Measurements from ENCODE around the gene EBI3.

Gene EBI3

DNA sequence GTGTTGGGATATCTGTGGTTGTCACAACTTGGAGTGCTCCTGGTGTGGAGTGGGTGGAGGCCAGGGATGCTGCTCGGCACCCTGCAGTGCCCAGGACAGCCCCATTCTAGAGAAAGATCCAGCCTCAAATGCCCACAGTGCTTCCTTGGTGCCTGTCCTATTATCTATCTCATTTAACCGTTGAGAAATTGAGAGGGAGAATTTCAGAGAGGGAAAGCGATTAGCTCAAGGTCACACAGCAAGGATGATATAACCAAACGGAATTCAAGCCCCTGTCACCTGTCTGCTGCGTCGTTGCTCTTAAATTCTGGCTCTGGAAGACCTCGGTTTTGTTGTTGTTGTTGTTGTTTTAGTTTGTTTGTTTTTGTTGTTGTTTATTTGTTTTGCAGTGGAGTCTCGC is 33.3 kb upstream of the EBI3 start:
- TF ChIP-seq, protein P1, sequence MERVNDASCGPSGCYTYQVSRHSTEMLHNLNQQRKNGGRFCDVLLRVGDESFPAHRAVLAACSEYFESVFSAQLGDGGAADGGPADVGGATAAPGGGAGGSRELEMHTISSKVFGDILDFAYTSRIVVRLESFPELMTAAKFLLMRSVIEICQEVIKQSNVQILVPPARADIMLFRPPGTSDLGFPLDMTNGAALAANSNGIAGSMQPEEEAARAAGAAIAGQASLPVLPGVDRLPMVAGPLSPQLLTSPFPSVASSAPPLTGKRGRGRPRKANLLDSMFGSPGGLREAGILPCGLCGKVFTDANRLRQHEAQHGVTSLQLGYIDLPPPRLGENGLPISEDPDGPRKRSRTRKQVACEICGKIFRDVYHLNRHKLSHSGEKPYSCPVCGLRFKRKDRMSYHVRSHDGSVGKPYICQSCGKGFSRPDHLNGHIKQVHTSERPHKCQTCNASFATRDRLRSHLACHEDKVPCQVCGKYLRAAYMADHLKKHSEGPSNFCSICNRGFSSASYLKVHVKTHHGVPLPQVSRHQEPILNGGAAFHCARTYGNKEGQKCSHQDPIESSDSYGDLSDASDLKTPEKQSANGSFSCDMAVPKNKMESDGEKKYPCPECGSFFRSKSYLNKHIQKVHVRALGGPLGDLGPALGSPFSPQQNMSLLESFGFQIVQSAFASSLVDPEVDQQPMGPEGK (CRISPR knock-in tag; IDR thresholded peaks at IDR 0.05; ENCODE audit: borderline replicate concordance), result no peak
- TF ChIP-seq ZNF8 (CRISPR knock-in tag; IDR thresholded peaks at IDR 0.05) (no peak), GLIS3 (CRISPR knock-in tag; IDR thresholded peaks at IDR 0.05) (no peak), ZNF70 (CRISPR knock-in tag; IDR thresholded peaks at IDR 0.05) (no peak), ZFP3 (CRISPR knock-in tag; IDR thresholded peaks at IDR 0.05) (no peak), OSR1 (CRISPR knock-in tag; IDR thresholded peaks at IDR 0.05) (no peak), ZFP30 (CRISPR knock-in tag; IDR thresholded peaks at IDR 0.05) (no peak), PPARA (CRISPR knock-in tag; IDR thresholded peaks at IDR 0.05; ENCODE audit: borderline replicate concordance) (no peak), ISL1 (CRISPR knock-in tag; IDR thresholded peaks at IDR 0.05) (no peak), ZC3H10 (CRISPR knock-in tag; IDR thresholded peaks at IDR 0.05) (no peak), CSDC2 (CRISPR knock-in tag; IDR thresholded peaks at IDR 0.05) (no peak), ESRRG (CRISPR knock-in tag; IDR thresholded peaks at IDR 0.05) (no peak), BACH2 (CRISPR knock-in tag; IDR thresholded peaks at IDR 0.05; ENCODE audit: borderline replicate concordance) (no peak), SNAI2 (CRISPR knock-in tag; IDR thresholded peaks at IDR 0.05) (no peak)
- TF ChIP-seq, protein P2, sequence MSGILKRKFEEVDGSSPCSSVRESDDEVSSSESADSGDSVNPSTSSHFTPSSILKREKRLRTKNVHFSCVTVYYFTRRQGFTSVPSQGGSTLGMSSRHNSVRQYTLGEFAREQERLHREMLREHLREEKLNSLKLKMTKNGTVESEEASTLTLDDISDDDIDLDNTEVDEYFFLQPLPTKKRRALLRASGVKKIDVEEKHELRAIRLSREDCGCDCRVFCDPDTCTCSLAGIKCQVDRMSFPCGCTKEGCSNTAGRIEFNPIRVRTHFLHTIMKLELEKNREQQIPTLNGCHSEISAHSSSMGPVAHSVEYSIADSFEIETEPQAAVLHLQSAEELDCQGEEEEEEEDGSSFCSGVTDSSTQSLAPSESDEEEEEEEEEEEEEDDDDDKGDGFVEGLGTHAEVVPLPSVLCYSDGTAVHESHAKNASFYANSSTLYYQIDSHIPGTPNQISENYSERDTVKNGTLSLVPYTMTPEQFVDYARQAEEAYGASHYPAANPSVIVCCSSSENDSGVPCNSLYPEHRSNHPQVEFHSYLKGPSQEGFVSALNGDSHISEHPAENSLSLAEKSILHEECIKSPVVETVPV (CRISPR knock-in tag; IDR thresholded peaks at IDR 0.05), result no peak
- TF ChIP-seq, protein P3, sequence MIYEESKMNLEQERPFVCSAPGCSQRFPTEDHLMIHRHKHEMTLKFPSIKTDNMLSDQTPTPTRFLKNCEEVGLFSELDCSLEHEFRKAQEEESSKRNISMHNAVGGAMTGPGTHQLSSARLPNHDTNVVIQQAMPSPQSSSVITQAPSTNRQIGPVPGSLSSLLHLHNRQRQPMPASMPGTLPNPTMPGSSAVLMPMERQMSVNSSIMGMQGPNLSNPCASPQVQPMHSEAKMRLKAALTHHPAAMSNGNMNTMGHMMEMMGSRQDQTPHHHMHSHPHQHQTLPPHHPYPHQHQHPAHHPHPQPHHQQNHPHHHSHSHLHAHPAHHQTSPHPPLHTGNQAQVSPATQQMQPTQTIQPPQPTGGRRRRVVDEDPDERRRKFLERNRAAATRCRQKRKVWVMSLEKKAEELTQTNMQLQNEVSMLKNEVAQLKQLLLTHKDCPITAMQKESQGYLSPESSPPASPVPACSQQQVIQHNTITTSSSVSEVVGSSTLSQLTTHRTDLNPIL (CRISPR knock-in tag; IDR thresholded peaks at IDR 0.05; ENCODE audit: low read depth), result no peak
- TF ChIP-seq, protein P4, sequence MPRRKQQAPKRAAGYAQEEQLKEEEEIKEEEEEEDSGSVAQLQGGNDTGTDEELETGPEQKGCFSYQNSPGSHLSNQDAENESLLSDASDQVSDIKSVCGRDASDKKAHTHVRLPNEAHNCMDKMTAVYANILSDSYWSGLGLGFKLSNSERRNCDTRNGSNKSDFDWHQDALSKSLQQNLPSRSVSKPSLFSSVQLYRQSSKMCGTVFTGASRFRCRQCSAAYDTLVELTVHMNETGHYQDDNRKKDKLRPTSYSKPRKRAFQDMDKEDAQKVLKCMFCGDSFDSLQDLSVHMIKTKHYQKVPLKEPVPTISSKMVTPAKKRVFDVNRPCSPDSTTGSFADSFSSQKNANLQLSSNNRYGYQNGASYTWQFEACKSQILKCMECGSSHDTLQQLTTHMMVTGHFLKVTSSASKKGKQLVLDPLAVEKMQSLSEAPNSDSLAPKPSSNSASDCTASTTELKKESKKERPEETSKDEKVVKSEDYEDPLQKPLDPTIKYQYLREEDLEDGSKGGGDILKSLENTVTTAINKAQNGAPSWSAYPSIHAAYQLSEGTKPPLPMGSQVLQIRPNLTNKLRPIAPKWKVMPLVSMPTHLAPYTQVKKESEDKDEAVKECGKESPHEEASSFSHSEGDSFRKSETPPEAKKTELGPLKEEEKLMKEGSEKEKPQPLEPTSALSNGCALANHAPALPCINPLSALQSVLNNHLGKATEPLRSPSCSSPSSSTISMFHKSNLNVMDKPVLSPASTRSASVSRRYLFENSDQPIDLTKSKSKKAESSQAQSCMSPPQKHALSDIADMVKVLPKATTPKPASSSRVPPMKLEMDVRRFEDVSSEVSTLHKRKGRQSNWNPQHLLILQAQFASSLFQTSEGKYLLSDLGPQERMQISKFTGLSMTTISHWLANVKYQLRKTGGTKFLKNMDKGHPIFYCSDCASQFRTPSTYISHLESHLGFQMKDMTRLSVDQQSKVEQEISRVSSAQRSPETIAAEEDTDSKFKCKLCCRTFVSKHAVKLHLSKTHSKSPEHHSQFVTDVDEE (CRISPR knock-in tag; IDR thresholded peaks at IDR 0.05), result no peak
- no peak for ATAC-seq

DNA sequence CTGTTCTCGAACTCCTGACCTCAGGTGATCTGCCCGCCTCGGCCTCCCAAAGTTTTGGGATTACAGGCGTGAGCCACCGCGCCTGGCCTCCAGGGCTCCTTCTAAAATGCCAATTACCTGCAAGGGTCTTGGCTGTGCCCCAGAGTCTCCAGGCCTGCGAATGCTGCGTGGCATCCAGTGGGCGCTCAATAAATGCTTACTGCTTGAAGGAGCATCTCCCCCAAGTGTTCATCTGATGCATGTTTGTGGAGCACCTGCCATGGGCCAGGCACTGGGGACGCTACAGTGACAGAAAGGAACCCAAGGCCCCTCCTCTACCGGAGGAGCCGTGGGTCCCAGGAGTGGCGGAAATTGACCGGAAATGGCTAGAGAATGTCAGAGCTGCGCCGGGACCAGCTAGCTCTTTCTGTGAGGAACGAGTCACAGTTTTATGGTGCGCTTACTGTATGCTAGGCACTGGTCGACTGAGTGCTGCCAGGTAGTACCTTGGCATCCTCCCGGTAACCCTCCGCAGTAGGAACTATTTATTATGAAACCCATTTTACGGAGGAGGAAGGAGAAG is 32.7 kb upstream of the EBI3 start:
- TF ChIP-seq ESRRG (CRISPR knock-in tag; IDR thresholded peaks at IDR 0.05) (no peak), ARNTL (CRISPR knock-in tag; IDR thresholded peaks at IDR 0.05; ENCODE audit: borderline replicate concordance, low read depth) (no peak), OSR1 (CRISPR knock-in tag; IDR thresholded peaks at IDR 0.05) (no peak), ZC3H10 (CRISPR knock-in tag; IDR thresholded peaks at IDR 0.05) (no peak), ZNF70 (CRISPR knock-in tag; IDR thresholded peaks at IDR 0.05) (no peak)
- TF ChIP-seq, protein P5, sequence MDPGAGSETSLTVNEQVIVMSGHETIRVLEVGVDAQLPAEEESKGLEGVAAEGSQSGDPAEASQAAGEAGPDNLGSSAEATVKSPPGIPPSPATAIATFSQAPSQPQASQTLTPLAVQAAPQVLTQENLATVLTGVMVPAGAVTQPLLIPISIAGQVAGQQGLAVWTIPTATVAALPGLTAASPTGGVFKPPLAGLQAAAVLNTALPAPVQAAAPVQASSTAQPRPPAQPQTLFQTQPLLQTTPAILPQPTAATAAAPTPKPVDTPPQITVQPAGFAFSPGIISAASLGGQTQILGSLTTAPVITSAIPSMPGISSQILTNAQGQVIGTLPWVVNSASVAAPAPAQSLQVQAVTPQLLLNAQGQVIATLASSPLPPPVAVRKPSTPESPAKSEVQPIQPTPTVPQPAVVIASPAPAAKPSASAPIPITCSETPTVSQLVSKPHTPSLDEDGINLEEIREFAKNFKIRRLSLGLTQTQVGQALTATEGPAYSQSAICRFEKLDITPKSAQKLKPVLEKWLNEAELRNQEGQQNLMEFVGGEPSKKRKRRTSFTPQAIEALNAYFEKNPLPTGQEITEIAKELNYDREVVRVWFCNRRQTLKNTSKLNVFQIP (CRISPR knock-in tag; IDR thresholded peaks at IDR 0.05; ENCODE audit: borderline replicate concordance, low read depth), result no peak
- TF ChIP-seq, protein P1 (CRISPR knock-in tag; IDR thresholded peaks at IDR 0.05; ENCODE audit: borderline replicate concordance), result no peak
- no peak for ATAC-seq
